Measurements from ENCODE around the gene EPB41L2. TPM values are rescaled to one million over a fixed set of nuclear protein-coding genes. Genes with fewer than 3 reads are reported as not detected.

EPB41L2 gene
- total RNA-seq, 1 experiment from 2014 or later = 74.8 TPM

DNA sequence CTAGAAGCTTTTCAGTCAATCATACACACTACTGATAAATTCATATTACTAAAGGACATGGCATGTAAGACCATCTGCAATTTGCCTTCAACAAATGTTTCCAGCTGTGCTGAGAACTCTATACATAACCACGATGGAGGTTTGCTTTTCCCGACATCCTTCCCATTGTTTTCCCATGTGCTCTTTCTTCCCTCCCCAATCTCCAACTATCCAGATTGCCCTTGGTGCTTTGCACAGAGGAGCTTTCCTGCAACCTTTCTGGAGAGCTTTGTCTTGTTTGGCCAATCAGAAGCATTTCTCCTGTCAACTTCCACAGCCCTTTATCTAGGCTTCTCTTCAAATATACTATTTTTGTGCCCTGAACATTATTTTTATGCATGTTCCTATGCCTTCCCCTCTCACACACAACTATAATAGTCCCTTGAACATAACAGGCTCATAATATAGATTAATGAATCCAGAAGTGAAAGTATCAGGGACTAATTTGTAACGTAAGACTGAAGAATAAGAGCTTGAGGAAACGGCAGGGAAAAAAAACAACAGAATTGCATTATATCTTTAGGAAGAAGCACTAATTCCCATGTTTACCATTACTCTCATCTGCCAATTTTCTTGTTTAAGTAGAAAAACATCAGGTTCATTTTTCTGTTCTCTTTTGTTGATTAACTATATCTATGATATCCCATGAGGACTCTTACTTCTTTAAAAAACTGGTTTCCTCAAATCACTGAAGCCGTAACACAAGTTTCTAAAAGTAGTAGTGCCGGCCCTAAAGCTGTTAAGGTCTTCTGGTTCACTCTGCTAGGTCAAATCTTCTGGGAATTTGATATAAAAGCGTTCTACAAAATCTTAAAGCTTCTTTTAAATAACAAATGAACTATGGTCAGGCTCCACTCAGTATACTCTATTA lies 215.8 kb downstream of the EPB41L2 start:
- DNase-seq (ENCODE audit: low read depth, low spot score) (no peak), ATAC-seq (no peak)
- Histone ChIP-seq H3K4me1 (ENCODE audit: control insufficient read depth in 1 of 2, insufficient read depth in 2 of 2, low read length in 2 of 2) (peaks cover 0 to 5% of the 10 kb centered on the region in 2 experiments; a peak in 1 of 4 replicates), H3K27me3 (ENCODE audit: insufficient read depth, low read length) (no peaks in the 10 kb centered on the region), H4K20me1 (ENCODE audit: insufficient read depth) (no peaks in the 10 kb centered on the region), H3K9me2 (ENCODE audit: insufficient read depth) (no peaks in the 10 kb centered on the region), H3K9me3 (ENCODE audit: control insufficient read depth in 1 of 2, insufficient read depth in 1 of 2, low read depth in 1 of 2, low read length in 2 of 2) (no peaks in the 10 kb centered on the region), H3K27ac (ENCODE audit: low read depth, low read length) (no peak overlapping the region), H2AFZ (ENCODE audit: low read depth, low read length, poor library complexity, severe bottlenecking) (no peak overlapping the region), H3K9ac (ENCODE audit: low read length) (no peak overlapping the region), H3K4me3 (replicated peaks in 1 of 2; ENCODE audit: low read depth in 1 of 2, low read length in 2 of 2) (no peak overlapping the region), H3K36me3 (ENCODE audit: control insufficient read depth in 1 of 2, insufficient read depth in 2 of 2, low read length in 2 of 2) (no peaks in the 10 kb centered on the region), H3K79me2 (ENCODE audit: insufficient read depth, low read length) (no peaks in the 10 kb centered on the region), H3K4me2 (ENCODE audit: low read length) (no peak overlapping the region)
- no peak for TF ChIP-seq POLR2AphosphoS5 (IDR thresholded peaks at IDR 0.05; ENCODE audit: low read depth, low read length)
- TF ChIP-seq ELF1 (IDR thresholded peaks at IDR 0.05; ENCODE audit: borderline replicate concordance, low read depth) = no peak
- no peak for TF ChIP-seq EZH2 (IDR thresholded peaks at IDR 0.05)
- TF ChIP-seq CBX3 (IDR thresholded peaks at IDR 0.05; ENCODE audit: low read depth) = no peak
- TF ChIP-seq JUND (IDR thresholded peaks at IDR 0.05) = no peak
- TF ChIP-seq ZNF274 (IDR thresholded peaks at IDR 0.05; ENCODE audit: low read depth, low read length) = no peak
- TF ChIP-seq, protein P1, sequence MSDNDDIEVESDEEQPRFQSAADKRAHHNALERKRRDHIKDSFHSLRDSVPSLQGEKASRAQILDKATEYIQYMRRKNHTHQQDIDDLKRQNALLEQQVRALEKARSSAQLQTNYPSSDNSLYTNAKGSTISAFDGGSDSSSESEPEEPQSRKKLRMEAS (IDR thresholded peaks at IDR 0.05) = no peak
- TF ChIP-seq SP1 (IDR thresholded peaks at IDR 0.05; ENCODE audit: low read depth) = no peak
- no peak for TF ChIP-seq EGR1 (IDR thresholded peaks at IDR 0.05; ENCODE audit: low read depth)
- no peak for TF ChIP-seq FOSL1 (IDR thresholded peaks at IDR 0.05; ENCODE audit: low read depth)
- TF ChIP-seq, protein P2, sequence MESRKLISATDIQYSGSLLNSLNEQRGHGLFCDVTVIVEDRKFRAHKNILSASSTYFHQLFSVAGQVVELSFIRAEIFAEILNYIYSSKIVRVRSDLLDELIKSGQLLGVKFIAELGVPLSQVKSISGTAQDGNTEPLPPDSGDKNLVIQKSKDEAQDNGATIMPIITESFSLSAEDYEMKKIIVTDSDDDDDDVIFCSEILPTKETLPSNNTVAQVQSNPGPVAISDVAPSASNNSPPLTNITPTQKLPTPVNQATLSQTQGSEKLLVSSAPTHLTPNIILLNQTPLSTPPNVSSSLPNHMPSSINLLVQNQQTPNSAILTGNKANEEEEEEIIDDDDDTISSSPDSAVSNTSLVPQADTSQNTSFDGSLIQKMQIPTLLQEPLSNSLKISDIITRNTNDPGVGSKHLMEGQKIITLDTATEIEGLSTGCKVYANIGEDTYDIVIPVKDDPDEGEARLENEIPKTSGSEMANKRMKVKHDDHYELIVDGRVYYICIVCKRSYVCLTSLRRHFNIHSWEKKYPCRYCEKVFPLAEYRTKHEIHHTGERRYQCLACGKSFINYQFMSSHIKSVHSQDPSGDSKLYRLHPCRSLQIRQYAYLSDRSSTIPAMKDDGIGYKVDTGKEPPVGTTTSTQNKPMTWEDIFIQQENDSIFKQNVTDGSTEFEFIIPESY (IDR thresholded peaks at IDR 0.05; ENCODE audit: extremely low read depth, insufficient replicate concordance, low read length) = no peak
- BruUV-seq (replicated peaks) = no TSS peak
- POLR2A ChIA-PET = interaction anchor here (0.7 kb wide), 1 partner anchor 1328 kb away, joined by 4 read pairs; no protein-coding TSS in a partner anchor
- intact Hi-C loops (cut with micrococcal nuclease) = no loop called here
- CTCF ChIA-PET = no interaction called here
- RAD21 ChIA-PET (ENCODE audit: low non-redundant PET in 1 of 2, low total read pairs in 2 of 2, uncharacterized antibody in 2 of 2, unreplicated experiment in 2 of 2) = no interaction called here
